ENCODE results near the gene LRRC38. TPM values are rescaled to one million over a fixed set of nuclear protein-coding genes. Genes with fewer than 3 reads are reported as not detected.

LRRC38 gene
- total RNA-seq, 1 experiment from 2014 or later: not detected

GRCh38 chr1:13516606-13517005 is 2.8 kb upstream of the LRRC38 start:
- ChIA-PET POLR2A (ENCODE audit: unreplicated experiment) (no interaction called here), CTCF (no interaction called here)
- Histone ChIP-seq H3K4me3 (no peak overlapping the region), H3K4me2 (no peak overlapping the region), H3F3A (ENCODE audit: insufficient read depth, low read depth) (no peaks in the 10 kb centered on the region), H3K36me3 (ENCODE audit: low read depth) (no peaks in the 10 kb centered on the region), H3K79me2 (ENCODE audit: low read depth) (no peaks in the 10 kb centered on the region), H3K9me2 (ENCODE audit: insufficient read depth) (no peaks in the 10 kb centered on the region), H3K9me3 (ENCODE audit: insufficient read depth, low read depth) (no peaks in the 10 kb centered on the region), H3K4me1 (replicated peaks; ENCODE audit: insufficient read depth) (no peaks in the 10 kb centered on the region), H3K27me3 (ENCODE audit: insufficient read depth, low read depth) (0 out of 2 replicates have a peak, but pooled peaks cover 9% of the 10 kb centered on the region), H4K20me1 (ENCODE audit: insufficient read depth) (no peaks in the 10 kb centered on the region), H2AFZ (no peak overlapping the region), H3K27ac (no peak overlapping the region)
- intact Hi-C loops (cut with micrococcal nuclease; ENCODE audit: unreplicated experiment): no loop called here
- DNase-seq: no peak
- TF ChIP-seq EZH2 (IDR thresholded peaks at IDR 0.05; ENCODE audit: low read depth) (no peak), CTCF (conservative IDR thresholded peaks at IDR 0.05) (no peak)
- no TSS peak for BruUV-seq (replicated peaks)

- Histone ChIP-seq H3K27me3 (ENCODE audit: insufficient read depth, low read depth) (peaks cover 5% of the 10 kb centered on the region; the same call in 1 of the 2 replicates), H4K20me1 (ENCODE audit: insufficient read depth) (no peaks in the 10 kb centered on the region)
- intact Hi-C loops (cut with micrococcal nuclease; ENCODE audit: unreplicated experiment): no loop called here
Observed at GRCh38 chr1:13514821-13515220, 1.0 kb upstream of the LRRC38 start.

GRCh38 chr1:13513063-13513894 is 524 bp downstream of the LRRC38 start:
- intact Hi-C loops (cut with micrococcal nuclease; ENCODE audit: unreplicated experiment): no loop called here
- POLR2A ChIA-PET (ENCODE audit: unreplicated experiment): no interaction called here
- CTCF ChIA-PET: no interaction called here
- Histone ChIP-seq H3K9me2 (ENCODE audit: insufficient read depth) (no peaks in the 10 kb centered on the region), H3K36me3 (ENCODE audit: low read depth) (no peaks in the 10 kb centered on the region), H3K79me2 (ENCODE audit: low read depth) (no peaks in the 10 kb centered on the region), H3K27me3 (ENCODE audit: insufficient read depth, low read depth) (peaks cover 14% of the 10 kb centered on the region; the same call in 1 of the 2 replicates), H4K20me1 (ENCODE audit: insufficient read depth) (no peaks in the 10 kb centered on the region), H2AFZ (no peak overlapping the region), H3K4me3 (no peak overlapping the region), H3K4me2 (no peak overlapping the region), H3K9me3 (ENCODE audit: insufficient read depth, low read depth) (no peaks in the 10 kb centered on the region), H3K27ac (no peak overlapping the region), H3F3A (ENCODE audit: insufficient read depth, low read depth) (no peaks in the 10 kb centered on the region), H3K4me1 (replicated peaks; ENCODE audit: insufficient read depth) (no peaks in the 10 kb centered on the region)
- BruUV-seq (replicated peaks): no TSS peak
- TF ChIP-seq EZH2 (IDR thresholded peaks at IDR 0.05; ENCODE audit: low read depth): no peak
- TF ChIP-seq CTCF (conservative IDR thresholded peaks at IDR 0.05): no peak
- DNase-seq: no peak

More at GRCh38 chr1:13514821-13515220, 1.0 kb upstream of the LRRC38 start:
- no peak overlapping the region for H3K27ac ChIP-seq
- TF ChIP-seq EZH2 (IDR thresholded peaks at IDR 0.05; ENCODE audit: low read depth) (no peak), CTCF (conservative IDR thresholded peaks at IDR 0.05) (no peak)
- CTCF ChIA-PET: no interaction called here
- no peaks in the 10 kb centered on the region for H3K36me3 ChIP-seq (ENCODE audit: low read depth)
- no peak overlapping the region for H3K4me2 ChIP-seq
- no peaks in the 10 kb centered on the region for H3K4me1 ChIP-seq (replicated peaks; ENCODE audit: insufficient read depth)
- no peaks in the 10 kb centered on the region for H3F3A ChIP-seq (ENCODE audit: insufficient read depth, low read depth)
- H3K9me2 ChIP-seq (ENCODE audit: insufficient read depth): no peaks in the 10 kb centered on the region
- DNase-seq: no peak
- no peak overlapping the region for H3K4me3 ChIP-seq
- POLR2A ChIA-PET (ENCODE audit: unreplicated experiment): no interaction called here
- no peak overlapping the region for H2AFZ ChIP-seq
- no peaks in the 10 kb centered on the region for H3K79me2 ChIP-seq (ENCODE audit: low read depth)
- no peaks in the 10 kb centered on the region for H3K9me3 ChIP-seq (ENCODE audit: insufficient read depth, low read depth)
- BruUV-seq (replicated peaks): no TSS peak

Data from PC-9 (cell line).